Measurements from ENCODE around the gene SRMS. TPM values are rescaled to one million over a fixed set of nuclear protein-coding genes. Genes with fewer than 3 reads are reported as not detected.
"Not testable (repeated sequence)": the region's sequence is repeated elsewhere in the genome, so short reads cannot be mapped to it uniquely, and the experiment has no call there.

Gene SRMS
- total and polyA plus RNA-seq, 5 donors = not detected

- ATAC-seq; intact Hi-C loops (cut with DNase I): not testable (repeated sequence)
These were observed 33.0 kb downstream of the SRMS start for GRCh38 chr20:63514520-63514919.

GRCh38 chr20:63513207-63513606 lies 34.3 kb downstream of the SRMS start:
- 94% methylated on average over 3 of the region's 3 CpGs for WGBS
- no peak overlapping the region for H3K27ac ChIP-seq (ENCODE audit: low read length)
- ATAC-seq (no peak), DNase-seq (no peak)
- no peaks in the 10 kb centered on the region for H3K9me3 ChIP-seq (ENCODE audit: control insufficient read depth, low read length)
- intact Hi-C loops (cut with DNase I) = no loop called here
- H3K4me1 ChIP-seq (ENCODE audit: control insufficient read depth, insufficient read depth, low read length) = no peaks in the 10 kb centered on the region
- H3K27me3 ChIP-seq (ENCODE audit: control insufficient read depth, insufficient read depth) = no peaks in the 10 kb centered on the region
- H3K4me3 ChIP-seq (ENCODE audit: low read length) = no peak overlapping the region

More at GRCh38 chr20:63514520-63514919, 33.0 kb downstream of the SRMS start:
- not testable (repeated sequence) for H3K4me3 ChIP-seq (ENCODE audit: low read length); H3K4me1 ChIP-seq (ENCODE audit: control insufficient read depth, insufficient read depth, low read length); H3K27ac ChIP-seq (ENCODE audit: low read length); H3K27me3 ChIP-seq (ENCODE audit: control insufficient read depth, insufficient read depth); H3K9me3 ChIP-seq (ENCODE audit: control insufficient read depth, low read length)
- 72% methylated on average over 10 of the region's 10 CpGs for WGBS
- DNase-seq = peak in 2 of 3 donors; percentile 41 to 43

GRCh38 chr20:63509088-63509564 lies 38.4 kb downstream of the SRMS start:
- no peaks in the 10 kb centered on the region for H3K4me1 ChIP-seq (ENCODE audit: control insufficient read depth, insufficient read depth, low read length)
- no peak overlapping the region for H3K4me3 ChIP-seq (ENCODE audit: low read length)
- ATAC-seq = no peak
- H3K27me3 ChIP-seq (ENCODE audit: control insufficient read depth, insufficient read depth) = no peaks in the 10 kb centered on the region
- 84% methylated on average over 9 of the region's 9 CpGs for WGBS
- no peak overlapping the region for H3K27ac ChIP-seq (ENCODE audit: low read length)
- no peak for DNase-seq
- peaks cover 8% of the 10 kb centered on the region for H3K9me3 ChIP-seq (ENCODE audit: control insufficient read depth, low read length)
- intact Hi-C loops (cut with DNase I) = no loop called here

GRCh38 chr20:63508072-63508768 lies 39.3 kb downstream of the SRMS start:
- Histone ChIP-seq H3K4me1 (ENCODE audit: control insufficient read depth, insufficient read depth, low read length) (no peaks in the 10 kb centered on the region), H3K27me3 (ENCODE audit: control insufficient read depth, insufficient read depth) (no peaks in the 10 kb centered on the region), H3K9me3 (ENCODE audit: control insufficient read depth, low read length) (peaks cover 8% of the 10 kb centered on the region), H3K4me3 (ENCODE audit: low read length) (no peak overlapping the region), H3K27ac (ENCODE audit: low read length) (no peak overlapping the region)
- WGBS = 91% methylated on average over 33 of the region's 33 CpGs
- ATAC-seq (no peak), DNase-seq (peak in 1 of 3 donors; percentile 37)
- intact Hi-C loops (cut with DNase I) = no loop called here

GRCh38 chr20:63507083-63507743 lies 40.3 kb downstream of the SRMS start:
- no peak overlapping the region for H3K27ac ChIP-seq (ENCODE audit: low read length)

GRCh38 chr20:63505723-63506122 lies 41.8 kb downstream of the SRMS start:
- Histone ChIP-seq H3K27me3 (ENCODE audit: control insufficient read depth, insufficient read depth) (no peaks in the 10 kb centered on the region), H3K9me3 (ENCODE audit: control insufficient read depth, low read length) (peaks cover 8% of the 10 kb centered on the region), H3K27ac (ENCODE audit: low read length) (no peak overlapping the region), H3K4me3 (ENCODE audit: low read length) (no peak overlapping the region), H3K4me1 (ENCODE audit: control insufficient read depth, insufficient read depth, low read length) (peaks cover 1% of the 10 kb centered on the region)
- intact Hi-C loops (cut with DNase I) = no loop called here
- ATAC-seq = no peak
- DNase-seq = no peak
- 89% methylated on average over 12 of the region's 12 CpGs for WGBS

More at GRCh38 chr20:63507083-63507743, 40.3 kb downstream of the SRMS start:
- no peak overlapping the region for H3K4me3 ChIP-seq (ENCODE audit: low read length)
- H3K4me1 ChIP-seq (ENCODE audit: control insufficient read depth, insufficient read depth, low read length) = no peaks in the 10 kb centered on the region
- DNase-seq (peak in 2 of 3 donors; percentile 25 to 53), ATAC-seq (no peak)
- peaks cover 8% of the 10 kb centered on the region for H3K9me3 ChIP-seq (ENCODE audit: control insufficient read depth, low read length)
- 92% methylated on average over 30 of the region's 30 CpGs for WGBS
- intact Hi-C loops (cut with DNase I) = no loop called here
- H3K27me3 ChIP-seq (ENCODE audit: control insufficient read depth, insufficient read depth) = no peaks in the 10 kb centered on the region

GRCh38 chr20:63505281-63505680 lies 42.3 kb downstream of the SRMS start:
- peaks cover 8% of the 10 kb centered on the region for H3K9me3 ChIP-seq (ENCODE audit: control insufficient read depth, low read length)
- no peak overlapping the region for H3K4me3 ChIP-seq (ENCODE audit: low read length)
- intact Hi-C loops (cut with DNase I) = no loop called here
- ATAC-seq (no peak), DNase-seq (no peak)
- H3K4me1 ChIP-seq (ENCODE audit: control insufficient read depth, insufficient read depth, low read length) = peaks cover 3% of the 10 kb centered on the region
- 87% methylated on average over 8 of the region's 8 CpGs for WGBS
- no peaks in the 10 kb centered on the region for H3K27me3 ChIP-seq (ENCODE audit: control insufficient read depth, insufficient read depth)
- H3K27ac ChIP-seq (ENCODE audit: low read length) = no peak overlapping the region

- no peaks in the 10 kb centered on the region for H3K27me3 ChIP-seq (ENCODE audit: control insufficient read depth, insufficient read depth)
These were observed 42.9 kb downstream of the SRMS start for GRCh38 chr20:63504642-63505041.

GRCh38 chr20:63503524-63503923 lies 44.0 kb downstream of the SRMS start:
- WGBS = 40% methylated on average over 7 of the region's 7 CpGs
- no peak for ATAC-seq
- Histone ChIP-seq H3K4me3 (ENCODE audit: low read length) (no peak overlapping the region), H3K27me3 (ENCODE audit: control insufficient read depth, insufficient read depth) (no peaks in the 10 kb centered on the region), H3K9me3 (ENCODE audit: control insufficient read depth, low read length) (peaks cover 8% of the 10 kb centered on the region), H3K27ac (ENCODE audit: low read length) (no peak overlapping the region), H3K4me1 (ENCODE audit: control insufficient read depth, insufficient read depth, low read length) (peaks cover 3% of the 10 kb centered on the region)
- peak in 1 of 3 donors; percentile 29 for DNase-seq
- intact Hi-C loops (cut with DNase I) = no loop called here

More at GRCh38 chr20:63504642-63505041, 42.9 kb downstream of the SRMS start:
- Histone ChIP-seq H3K9me3 (ENCODE audit: control insufficient read depth, low read length) (peaks cover 8% of the 10 kb centered on the region), H3K27ac (ENCODE audit: low read length) (no peak overlapping the region), H3K4me3 (ENCODE audit: low read length) (no peak overlapping the region), H3K4me1 (ENCODE audit: control insufficient read depth, insufficient read depth, low read length) (peaks cover 3% of the 10 kb centered on the region)
- ATAC-seq = no peak
- intact Hi-C loops (cut with DNase I) = no loop called here
- WGBS = 89% methylated on average over 9 of the region's 9 CpGs
- DNase-seq = no peak

GRCh38 chr20:63502671-63503172 lies 44.8 kb downstream of the SRMS start:
- DNase-seq = peak in 2 of 3 donors; percentile 39 to 52
- intact Hi-C loops (cut with DNase I) = no loop called here

More at GRCh38 chr20:63502671-63503172, 44.8 kb downstream of the SRMS start:
- no peak for ATAC-seq
- 65% methylated on average over 15 of the region's 15 CpGs for WGBS
- Histone ChIP-seq H3K4me3 (ENCODE audit: low read length) (no peak overlapping the region), H3K4me1 (ENCODE audit: control insufficient read depth, insufficient read depth, low read length) (peaks cover 3% of the 10 kb centered on the region), H3K9me3 (ENCODE audit: control insufficient read depth, low read length) (peaks cover 8% of the 10 kb centered on the region), H3K27ac (ENCODE audit: low read length) (no peak overlapping the region), H3K27me3 (ENCODE audit: control insufficient read depth, insufficient read depth) (no peaks in the 10 kb centered on the region)
